Peyer's patch (tissue), 4 donors: Measurements from ENCODE around the gene MACROD2.
A peak's percentile ranks its signal among the peaks of the same experiment; 100 is the strongest.

Experiments
- POLR2A ChIP-seq, 2 donors: fragments of 450-650 bp; IDR thresholded peaks; one replicate each; pipeline ENCODE4 v1.5.1; 2017; ENCODE audit warnings: antibody characterized with exemption in 2 of 2, mild to moderate bottlenecking in 2 of 2, moderate library complexity in 2 of 2
- TF ChIP-seq, protein P1 (sequence below), 6 experiments: fragments of 450-650 bp in 4 of 6; fragments of 200-600 bp in 2 of 6; sonication (generic) in 1 of 6; IDR thresholded peaks; one replicate each; pipeline ENCODE4 v1.5.1; 2017 to 2019; ENCODE audit warnings: antibody characterized with exemption in 6 of 6, mild to moderate bottlenecking in 3 of 6, moderate library complexity in 1 of 6

- TF ChIP-seq, protein P1, sequence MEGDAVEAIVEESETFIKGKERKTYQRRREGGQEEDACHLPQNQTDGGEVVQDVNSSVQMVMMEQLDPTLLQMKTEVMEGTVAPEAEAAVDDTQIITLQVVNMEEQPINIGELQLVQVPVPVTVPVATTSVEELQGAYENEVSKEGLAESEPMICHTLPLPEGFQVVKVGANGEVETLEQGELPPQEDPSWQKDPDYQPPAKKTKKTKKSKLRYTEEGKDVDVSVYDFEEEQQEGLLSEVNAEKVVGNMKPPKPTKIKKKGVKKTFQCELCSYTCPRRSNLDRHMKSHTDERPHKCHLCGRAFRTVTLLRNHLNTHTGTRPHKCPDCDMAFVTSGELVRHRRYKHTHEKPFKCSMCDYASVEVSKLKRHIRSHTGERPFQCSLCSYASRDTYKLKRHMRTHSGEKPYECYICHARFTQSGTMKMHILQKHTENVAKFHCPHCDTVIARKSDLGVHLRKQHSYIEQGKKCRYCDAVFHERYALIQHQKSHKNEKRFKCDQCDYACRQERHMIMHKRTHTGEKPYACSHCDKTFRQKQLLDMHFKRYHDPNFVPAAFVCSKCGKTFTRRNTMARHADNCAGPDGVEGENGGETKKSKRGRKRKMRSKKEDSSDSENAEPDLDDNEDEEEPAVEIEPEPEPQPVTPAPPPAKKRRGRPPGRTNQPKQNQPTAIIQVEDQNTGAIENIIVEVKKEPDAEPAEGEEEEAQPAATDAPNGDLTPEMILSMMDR (IDR thresholded peaks at IDR 0.05): peak in 1 of 6 experiments; percentile 3
- TF ChIP-seq POLR2A (IDR thresholded peaks at IDR 0.05): no peak
Observed at GRCh38 chr20:14299831-14300230, 304.5 kb downstream of the MACROD2 start.
